RKO (cell line): ENCODE measurements around the gene PLEKHA7.
"Not testable (repeated sequence)": the region's sequence is repeated elsewhere in the genome, so short reads cannot be mapped to it uniquely, and the experiment has no call there.

Experiments used
- DNase-seq: peaks from one replicate; pipeline ENCODE4 v3.0.0-alpha.2; 2016; ENCODE audit warnings: low spot score

PLEKHA7 gene

DNA sequence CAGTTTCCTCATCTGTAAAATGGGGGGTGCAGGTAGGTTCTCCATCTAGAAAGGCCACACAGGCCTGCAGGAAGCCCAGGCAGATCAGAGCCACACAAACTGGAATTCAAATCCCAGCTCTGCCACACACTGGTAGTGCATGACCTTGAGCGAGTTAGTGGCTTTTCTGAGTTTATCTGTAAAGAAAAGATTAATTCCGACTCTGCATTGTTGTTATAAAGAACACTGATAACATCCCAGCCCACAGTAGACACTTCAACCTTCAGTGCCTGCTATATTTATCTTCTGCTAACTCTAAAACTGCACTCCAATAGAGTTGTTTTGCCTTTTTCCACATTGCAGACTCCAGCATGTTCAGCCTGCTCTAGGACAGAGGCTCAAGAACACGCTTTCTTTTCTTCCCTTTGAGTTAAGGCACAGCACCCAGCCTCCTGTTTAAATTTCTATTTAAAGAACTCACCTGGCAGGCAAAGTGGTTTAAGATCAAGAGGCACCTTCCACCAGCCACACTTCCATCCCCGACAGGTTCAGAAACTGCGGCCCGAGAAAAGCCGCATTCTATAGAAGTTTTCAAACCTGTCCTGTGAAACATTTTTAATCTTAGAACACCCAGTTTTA, 133.9 kb downstream of the PLEKHA7 start:
- DNase-seq: no peak

DNA sequence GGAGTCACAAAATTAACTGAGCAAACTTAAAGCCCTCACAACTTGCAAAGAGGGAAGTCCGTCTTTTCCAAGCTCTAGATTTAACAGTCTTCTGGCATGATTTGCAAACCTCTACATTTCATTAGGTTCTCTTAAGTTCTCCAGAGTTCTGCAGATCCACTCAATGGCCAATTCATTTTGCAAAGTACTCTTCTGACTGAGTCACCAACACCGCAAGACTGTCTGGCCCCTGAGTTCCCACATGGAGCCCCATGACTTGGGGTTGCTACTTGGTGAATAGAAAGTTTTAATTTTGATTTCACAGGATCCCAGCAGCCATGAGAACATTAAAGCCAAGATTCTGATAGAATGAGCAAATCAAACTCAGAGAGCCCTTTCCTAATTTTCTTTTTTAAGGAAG, 134.5 kb downstream of the PLEKHA7 start:
- DNase-seq: no peak

DNA sequence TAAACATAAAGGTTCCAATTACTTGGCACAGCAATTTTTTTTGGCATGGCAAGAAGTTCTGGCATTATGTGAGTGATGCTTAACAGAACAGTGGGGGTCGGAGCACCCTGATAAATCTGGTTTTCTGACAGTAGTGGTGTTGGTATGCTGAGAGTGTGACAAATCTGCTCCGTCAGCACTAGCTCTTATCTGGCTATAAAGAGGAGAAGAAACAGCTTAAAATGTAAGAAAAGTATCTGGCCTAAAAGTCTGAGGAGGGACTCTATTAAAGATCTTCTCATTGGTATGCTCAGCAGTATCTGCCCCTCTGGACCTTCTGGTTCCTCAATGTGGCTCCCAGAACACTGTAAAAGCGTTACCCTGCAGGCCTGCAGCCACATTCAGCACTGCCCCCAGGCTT, 137.4 kb downstream of the PLEKHA7 start:
- DNase-seq: no peak

DNA sequence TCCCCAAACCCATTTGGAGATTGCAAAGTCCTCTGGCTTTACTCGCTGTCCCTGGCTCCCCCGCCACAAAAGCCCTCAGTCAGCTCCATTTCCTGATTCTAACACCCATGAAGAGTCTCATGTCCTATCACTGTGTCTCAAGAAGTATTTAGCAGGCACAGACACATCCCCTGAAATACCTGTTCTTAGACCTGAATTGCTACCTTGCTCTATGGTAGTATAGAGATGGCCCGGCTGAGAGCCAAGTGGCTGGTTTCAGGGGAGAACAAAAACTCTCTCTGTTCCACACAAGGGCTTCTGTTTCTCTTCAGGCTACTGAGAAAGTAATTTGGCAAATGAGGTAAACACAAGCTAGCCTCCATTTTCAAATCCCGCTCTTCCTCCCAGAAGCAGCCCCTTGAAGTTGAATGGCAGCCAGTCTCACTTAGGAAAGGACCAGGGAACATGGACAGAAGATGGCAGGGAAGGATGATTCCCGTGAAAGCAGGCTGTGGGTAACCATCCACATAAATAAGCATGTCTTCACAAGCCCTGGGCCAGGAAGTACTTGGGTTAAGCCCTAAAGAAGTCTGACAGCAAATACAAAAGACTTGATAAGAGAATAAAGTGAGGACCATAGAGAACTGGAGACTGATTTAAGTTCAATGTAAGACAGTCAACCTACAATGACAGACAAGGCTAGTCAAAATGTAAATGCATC, 138.0 kb downstream of the PLEKHA7 start:
- DNase-seq: no peak

DNA sequence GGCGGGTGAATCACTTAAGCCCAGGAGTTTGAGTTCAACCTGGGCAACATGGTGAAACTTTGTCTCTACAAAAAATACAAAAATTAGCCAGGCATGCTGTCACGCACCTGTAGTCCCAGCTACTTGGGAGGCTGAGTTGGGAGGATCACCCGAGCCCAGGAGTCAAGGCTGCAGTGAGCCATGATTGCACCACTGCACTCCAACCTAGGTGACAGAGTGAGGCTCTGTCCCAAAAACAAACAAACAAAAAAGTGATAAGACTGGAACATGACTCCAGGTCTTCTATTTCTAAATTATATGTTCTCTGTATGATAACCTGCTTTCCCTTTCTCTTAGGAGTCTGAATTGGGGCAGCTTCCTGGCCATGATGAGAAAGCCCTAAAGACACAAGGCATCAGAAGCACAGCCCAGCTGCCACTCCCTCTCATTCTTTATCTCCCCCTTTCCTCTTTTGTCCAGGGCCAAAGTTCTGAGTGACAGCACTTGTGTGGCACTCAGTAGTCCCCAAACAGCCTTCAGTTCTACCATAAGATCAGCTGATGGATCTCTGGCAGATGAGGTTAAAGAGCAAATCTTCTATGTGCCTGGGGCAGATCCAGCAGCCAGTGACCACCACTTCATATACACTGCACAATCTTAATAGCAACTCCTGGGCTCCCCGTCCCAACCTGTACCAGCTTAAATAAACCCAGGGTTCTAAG, 139.8 kb downstream of the PLEKHA7 start:
- no peak for DNase-seq

DNA sequence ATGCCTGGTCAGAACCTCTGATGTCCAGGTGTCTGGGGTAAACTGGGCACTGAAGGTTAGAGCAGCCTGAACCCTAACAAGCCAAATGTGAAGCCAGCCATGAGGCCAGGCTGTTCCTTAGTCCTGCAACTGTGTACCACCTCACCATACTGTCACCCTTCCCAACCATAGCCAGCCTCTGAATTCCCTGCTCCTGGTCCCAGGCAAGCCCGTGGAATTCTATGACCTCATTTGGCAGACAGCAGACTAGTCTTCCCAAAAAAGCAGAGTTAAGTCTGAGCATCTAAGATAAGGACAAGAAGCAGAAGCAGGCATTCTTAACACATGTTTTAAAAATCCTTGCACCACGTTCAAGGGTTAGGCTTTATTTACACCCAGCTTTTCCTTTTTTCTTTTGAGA, 140.9 kb downstream of the PLEKHA7 start:
- no peak for DNase-seq

DNA sequence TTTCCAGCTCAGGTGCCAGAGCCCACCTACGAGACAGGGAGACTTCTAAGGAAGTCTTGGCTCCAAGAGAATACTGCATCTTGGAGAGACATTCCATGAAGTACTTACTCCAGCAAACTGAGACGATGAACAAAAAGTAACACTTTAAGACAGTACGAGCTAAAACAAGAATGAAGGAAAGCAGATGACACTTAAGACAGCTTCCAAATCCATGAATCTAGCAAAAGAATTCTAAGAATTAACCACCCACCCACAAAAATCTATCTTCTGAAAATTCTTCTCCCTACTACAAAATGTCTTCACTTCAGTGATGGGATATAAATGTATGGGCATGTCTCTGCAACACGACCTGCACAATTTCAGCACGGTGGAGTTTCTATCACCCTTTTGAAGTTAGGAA, 142.8 kb downstream of the PLEKHA7 start:
- DNase-seq: no peak

DNA sequence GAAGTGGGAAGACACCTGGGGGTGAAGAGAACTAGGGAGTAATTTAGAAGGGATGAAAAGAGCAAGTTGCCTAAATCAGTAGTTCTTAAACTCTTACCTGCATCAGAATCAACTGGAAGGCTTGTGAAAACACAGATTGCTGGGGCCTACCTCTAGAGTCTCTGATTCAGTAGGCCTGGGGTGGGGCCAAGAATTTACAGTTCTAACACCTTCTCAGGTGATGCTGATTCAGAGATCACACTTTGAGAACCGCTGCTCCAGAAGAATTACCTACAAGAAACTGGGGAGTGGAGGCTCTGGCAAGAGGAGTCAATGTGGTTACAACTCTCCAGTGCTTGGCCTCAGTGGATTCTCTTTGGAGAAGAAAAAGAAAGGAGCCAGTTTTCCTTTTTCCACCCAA, 147.1 kb downstream of the PLEKHA7 start:
- DNase-seq: no peak

DNA sequence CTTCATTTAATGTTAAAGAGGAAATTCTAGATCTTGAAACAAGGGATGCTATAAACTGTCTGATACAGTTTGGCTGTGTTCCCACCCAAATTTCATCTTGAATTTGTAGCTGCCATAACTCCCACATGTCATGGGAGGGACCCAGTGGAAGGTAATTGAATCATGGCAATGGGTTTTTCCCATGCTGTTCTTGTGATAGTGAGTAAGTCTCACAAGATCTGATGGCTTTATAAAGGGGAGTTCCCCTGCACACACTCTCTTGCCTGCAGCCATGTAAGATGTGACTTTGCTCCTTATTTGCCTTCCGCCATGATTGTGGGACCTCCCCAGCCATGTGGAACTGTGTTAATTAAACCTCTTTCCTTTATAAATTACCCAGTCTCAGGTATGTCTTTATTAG, 149.8 kb downstream of the PLEKHA7 start:
- not testable (repeated sequence) for DNase-seq

DNA sequence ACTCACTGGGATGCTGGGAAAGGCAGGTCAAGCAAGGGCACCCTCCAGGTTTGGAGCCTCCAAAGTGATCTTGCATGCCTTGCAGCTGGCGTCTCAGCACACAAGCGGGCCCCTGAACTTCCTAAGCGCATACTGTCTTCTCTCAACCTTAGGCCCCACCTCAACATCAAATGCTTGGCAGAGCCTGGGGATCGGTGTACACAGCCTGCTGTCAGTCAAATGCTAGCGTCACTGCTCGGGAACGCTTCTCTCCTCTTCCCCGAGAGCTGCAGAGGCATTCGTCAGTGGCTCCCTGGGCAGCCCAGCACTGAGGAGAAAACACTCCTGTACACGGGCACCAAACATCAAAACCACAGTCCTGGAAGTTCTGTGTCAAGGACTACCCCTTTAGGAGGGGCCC, 150.8 kb downstream of the PLEKHA7 start:
- DNase-seq: no peak

DNA sequence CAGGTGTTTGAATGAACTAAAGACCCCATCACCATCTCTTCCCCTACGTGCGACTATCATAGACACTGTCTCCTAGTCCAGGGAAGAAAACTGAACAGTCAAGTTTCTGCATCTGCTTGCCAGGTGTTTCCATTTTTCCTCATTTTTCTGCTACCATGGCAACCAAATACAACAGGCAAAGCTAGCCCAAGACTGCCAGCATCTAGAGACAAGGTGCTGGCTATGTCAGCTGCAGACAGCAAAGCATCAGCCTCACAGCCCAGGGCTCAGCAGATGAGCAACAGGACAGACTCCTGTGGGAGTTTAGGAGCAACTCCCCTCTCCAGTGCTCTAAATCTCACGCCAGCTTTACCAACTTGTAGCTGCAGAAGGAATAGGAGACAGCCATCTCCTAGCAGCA, 151.5 kb downstream of the PLEKHA7 start:
- no peak for DNase-seq

DNA sequence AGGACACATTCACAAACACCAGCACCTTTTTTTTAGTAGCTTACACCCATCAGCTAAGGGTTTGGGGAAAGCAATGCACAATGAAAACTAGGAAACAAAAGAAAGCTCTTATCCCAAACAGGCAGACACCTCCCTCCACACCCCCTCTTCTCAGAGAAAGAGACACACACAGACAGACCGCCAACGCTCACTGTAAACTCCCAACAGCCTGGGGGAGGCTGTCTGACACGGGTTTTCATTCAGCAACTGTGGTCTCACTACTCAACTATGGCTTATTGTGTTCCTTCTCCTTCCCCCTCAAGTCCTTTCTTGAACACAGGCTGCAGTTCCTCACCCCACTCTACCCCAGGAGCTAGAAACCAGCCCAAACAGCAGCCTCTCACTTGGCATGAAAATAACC, 152.4 kb downstream of the PLEKHA7 start:
- DNase-seq: no peak

DNA sequence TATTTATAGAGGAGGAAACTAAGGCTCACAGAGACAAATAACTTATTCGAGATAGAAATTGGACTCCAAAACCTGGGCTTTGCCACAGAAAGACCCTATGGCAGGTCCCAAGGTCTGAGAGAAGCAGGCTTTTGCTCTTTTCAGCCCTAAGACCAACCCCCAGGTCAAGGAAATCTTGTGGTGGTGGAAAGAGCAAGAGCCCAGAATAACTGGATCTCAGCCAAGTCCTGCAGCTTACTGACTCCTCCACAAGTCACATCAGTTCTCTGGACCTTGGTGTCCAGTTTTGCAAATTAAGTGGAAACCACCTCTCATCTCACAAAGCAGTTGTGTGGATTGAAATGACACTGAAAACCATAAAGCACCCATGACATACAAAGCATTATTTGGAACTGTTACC, 153.6 kb downstream of the PLEKHA7 start:
- no peak for DNase-seq

DNA sequence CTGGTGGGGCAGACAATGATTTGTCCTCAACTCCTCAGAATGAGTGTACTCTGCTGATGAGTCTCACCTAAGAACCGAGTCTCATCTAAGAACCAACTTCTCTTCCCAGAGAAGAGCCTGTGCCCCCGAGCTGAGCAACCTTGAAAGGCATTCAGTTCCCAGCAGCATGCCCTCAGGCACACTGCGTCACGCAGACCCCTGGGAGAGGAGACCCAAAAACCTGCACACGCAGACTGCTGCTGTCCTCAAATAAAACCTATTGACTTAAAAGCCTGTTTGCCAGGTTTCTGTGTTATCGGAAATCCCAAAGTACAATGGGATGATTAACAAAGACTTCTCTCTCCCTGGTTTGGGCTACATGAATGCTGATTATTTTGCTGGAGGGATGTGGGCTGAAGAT, 154.6 kb downstream of the PLEKHA7 start:
- no peak for DNase-seq

DNA sequence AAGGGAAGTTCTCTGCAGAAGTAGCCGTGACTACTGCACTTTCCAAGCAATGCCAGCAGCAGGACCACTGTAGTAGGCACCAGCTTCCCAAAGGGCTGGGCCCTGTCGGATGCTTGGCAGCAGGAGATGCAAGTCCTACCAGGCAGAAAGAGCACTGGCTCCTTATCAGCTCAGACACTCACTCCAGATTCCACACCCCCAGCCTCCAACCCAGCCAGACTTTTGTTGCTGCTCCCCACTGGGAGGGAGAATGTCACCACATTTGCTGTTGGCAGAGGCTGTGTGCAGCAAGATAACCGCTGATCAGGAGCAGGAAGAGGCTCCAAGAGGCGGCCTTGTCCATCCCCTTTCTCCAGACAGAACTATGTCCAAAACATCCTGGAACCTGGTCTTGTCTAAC, 157.0 kb downstream of the PLEKHA7 start:
- DNase-seq: no peak

DNA sequence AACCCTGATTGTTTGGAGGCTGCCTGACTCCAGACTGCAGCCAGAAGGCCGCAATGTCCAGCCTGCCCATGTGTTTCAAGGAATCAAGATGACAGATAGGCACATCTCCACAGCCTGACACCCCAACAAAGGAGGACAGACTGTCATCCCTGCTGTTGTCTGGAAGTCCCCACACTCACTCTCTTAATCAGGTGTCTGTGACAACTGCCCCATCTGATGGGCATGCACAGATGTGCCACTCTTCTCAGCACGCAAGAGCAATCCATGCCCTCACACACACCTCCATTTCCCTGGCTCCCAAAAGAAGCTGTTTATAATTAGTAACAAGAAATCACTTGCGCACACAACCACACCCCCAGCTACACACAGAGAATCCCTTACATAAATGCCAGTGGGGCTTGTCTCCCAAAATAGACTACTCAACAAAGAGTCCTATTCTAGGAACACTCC, 158.2 kb downstream of the PLEKHA7 start:
- no peak for DNase-seq

DNA sequence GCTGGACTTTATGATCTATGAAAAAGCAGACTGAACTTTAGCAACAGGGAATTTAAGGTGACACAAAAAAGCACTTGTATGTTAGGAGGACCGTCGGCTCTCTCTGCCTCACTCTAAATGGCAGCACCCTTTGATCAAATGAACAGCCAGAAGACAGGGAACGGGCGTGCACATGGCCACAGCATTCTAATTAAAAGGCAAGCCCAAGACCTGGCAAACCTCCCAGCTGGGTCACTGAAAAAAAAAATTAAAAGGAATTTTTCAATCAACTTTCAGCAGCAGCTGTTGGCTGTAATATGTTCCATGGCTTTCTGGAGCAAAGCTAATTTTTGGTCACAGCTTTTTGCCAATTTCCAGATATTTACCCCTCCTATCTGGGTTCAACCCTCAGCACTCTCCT, 159.2 kb downstream of the PLEKHA7 start:
- no peak for DNase-seq

DNA sequence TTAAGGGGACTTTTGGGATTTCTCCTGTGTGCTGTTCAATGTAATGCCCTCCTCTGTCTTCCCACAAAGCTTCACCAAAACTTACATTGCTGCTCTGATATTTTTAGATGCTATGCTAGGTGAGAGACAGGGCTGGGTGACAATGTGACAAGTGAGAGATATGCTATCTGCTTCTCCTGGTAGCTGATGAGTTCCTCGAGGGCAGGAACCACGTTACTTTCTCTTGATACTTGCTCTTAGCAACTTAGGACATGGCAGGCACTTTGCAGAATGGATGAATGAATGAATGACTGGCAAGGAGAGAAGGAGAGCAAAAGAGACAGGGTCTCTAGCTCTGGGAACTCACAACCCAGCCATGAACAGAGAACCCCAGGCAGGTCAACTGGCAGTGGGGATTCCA, 160.4 kb downstream of the PLEKHA7 start:
- DNase-seq: no peak

DNA sequence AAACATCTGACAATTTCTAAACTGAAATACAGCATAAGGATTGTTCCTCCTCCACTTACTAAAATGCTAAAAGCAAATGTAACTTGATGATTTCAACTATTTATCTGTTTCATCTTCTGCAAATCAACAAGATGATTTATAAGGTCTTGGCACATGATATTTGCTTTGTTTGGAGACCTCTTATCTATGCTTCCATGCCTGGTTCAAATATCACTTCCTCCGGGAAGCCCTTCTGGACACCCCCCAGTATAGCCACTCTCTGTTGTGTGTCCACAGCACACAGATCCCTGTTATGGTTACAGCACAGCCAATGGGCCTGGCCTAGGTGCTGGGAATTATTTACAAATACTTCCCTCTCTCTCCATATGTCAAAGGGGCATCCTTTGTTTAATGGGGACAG, 160.9 kb downstream of the PLEKHA7 start:
- DNase-seq: no peak

DNA sequence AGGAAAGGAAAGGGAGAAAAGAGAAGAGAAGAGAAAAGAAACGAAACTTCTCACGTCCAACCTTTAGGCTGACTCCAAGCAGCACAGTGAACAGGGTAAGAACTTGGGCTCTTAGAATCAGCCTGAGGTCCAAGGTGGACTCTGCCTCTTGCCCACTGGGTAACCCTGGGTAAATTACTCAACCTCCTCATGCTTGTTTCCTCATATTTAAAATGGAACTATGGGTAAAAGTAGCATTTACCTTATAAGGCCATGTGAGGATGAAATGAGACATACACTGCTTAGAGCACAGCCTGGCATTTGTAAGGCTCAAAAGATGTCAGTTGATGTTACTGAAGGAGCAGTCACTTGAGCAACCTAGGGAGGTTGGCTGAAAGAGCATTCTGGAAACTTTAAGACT, 167.9 kb downstream of the PLEKHA7 start:
- DNase-seq: no peak

DNA sequence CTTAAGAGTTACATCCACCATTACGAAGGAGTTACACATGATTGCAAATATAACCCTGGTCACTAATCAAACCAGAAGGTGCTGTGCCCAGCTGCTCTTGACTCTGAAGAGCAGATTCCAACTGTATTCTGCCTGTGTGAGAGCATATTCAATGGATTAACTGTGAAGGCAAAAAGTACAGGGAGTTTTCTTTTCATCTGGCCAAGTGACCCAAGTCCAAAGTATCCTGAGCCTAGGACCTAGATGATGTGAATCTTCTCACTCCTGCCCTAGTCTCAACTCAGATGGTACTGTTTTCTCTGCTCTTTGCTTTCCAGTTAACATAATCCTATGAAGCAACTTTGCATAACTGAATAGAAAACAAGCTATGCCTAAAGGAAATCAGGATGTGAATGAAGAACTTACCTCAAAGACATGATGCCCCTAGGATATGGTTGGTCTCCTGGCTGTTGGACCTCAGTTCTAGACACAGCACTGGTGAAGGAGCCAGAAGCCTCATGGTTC, 169.9 kb downstream of the PLEKHA7 start:
- no peak for DNase-seq

DNA sequence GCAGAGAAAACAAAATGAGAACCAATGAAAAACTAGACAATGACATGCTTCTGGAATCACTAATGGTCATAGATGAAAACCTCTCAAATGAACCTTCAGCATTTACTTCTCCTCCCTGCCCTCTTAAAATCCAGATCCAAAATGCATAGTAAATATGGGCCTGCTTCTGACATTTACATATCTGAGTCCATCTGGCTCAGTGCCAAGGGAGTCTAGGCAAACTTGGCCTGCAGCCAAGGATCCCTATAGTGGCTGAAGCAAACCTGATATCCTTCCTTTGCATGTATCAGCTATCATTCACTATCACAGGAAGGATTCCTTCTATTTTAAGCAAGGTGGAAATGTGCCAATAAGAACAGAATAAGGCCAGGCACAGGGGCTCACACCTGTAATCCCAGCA, 170.9 kb downstream of the PLEKHA7 start:
- no peak for DNase-seq

DNA sequence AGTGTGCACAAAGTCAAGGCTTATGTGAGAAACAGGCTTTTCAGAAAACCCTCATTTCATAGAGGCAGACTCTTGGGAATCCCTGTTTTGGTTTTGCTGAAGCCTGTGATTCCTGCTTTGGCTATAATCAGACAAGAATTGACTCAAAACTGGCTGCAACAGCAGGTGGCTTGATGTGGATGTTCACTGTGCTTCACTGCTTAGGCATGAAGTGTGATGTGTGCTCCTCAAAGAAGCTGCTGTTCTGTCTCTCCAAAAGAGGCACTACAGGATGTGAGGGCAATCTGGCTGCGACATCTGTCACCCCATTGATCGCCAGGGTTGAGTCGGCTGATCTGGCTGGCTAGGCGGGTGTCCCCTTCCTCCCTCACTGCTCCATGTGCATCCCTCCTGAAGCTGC, 172.2 kb downstream of the PLEKHA7 start:
- no peak for DNase-seq
